Activated naive CD8-positive, alpha-beta T cell treated with anti-CD3 and anti-CD28 coated beads for 36 hours (primary cell): ENCODE data around the gene ATP10D. TPM values are rescaled to one million over a fixed set of nuclear protein-coding genes. Genes with fewer than 3 reads are reported as not detected.

Experiments used
- DNase-seq: peaks from one replicate; pipeline ENCODE4 v3.0.0; 2021
- H3K27ac Mint-ChIP-seq: one replicate; pipeline ENCODE4 v1.8.0; 2022; ENCODE audit warnings: mild to moderate bottlenecking, moderate library complexity, mixed read lengths
- H3K27me3 Mint-ChIP-seq: one replicate; pipeline ENCODE4 v1.8.0; 2022; ENCODE audit warnings: mild to moderate bottlenecking, mixed read lengths
- H3K36me3 Mint-ChIP-seq: one replicate; pipeline ENCODE4 v1.8.0; 2021; ENCODE audit warnings: mild to moderate bottlenecking, mixed read lengths
- H3K4me1 Mint-ChIP-seq: one replicate; pipeline ENCODE4 v1.8.0; 2021; ENCODE audit warnings: mixed read lengths
- H3K4me3 Mint-ChIP-seq: one replicate; pipeline ENCODE4 v1.8.0; 2022; ENCODE audit warnings: mild to moderate bottlenecking, moderate library complexity, mixed read lengths
- H3K9me3 Mint-ChIP-seq: one replicate; pipeline ENCODE4 v1.8.0; 2022; ENCODE audit warnings: mixed read lengths
- total RNA-seq, 2 experiments: library from RNA; stranded (reverse); gene quantifications; one replicate each; pipeline ENCODE4 v1.2.3, GENCODE V29; 2021

Gene ATP10D
- total RNA-seq, 2 experiments from 2014 or later: 7.9 to 9.8 TPM

GRCh38 chr4:47566969-47567368, 81.9 kb downstream of the ATP10D start:
- Mint-ChIP-seq H3K9me3 (no peaks in the 10 kb centered on the region), H3K4me3 (no peak overlapping the region), H3K4me1 (peaks cover 5% of the 10 kb centered on the region), H3K27me3 (no peaks in the 10 kb centered on the region), H3K36me3 (peaks cover 11% of the 10 kb centered on the region), H3K27ac (no peak overlapping the region)
- DNase-seq: no peak

GRCh38 chr4:47567511-47567910, 82.4 kb downstream of the ATP10D start:
- Mint-ChIP-seq H3K27me3 (no peaks in the 10 kb centered on the region), H3K9me3 (no peaks in the 10 kb centered on the region), H3K27ac (no peak overlapping the region), H3K36me3 (peaks cover 11% of the 10 kb centered on the region), H3K4me3 (no peak overlapping the region), H3K4me1 (peaks cover 5% of the 10 kb centered on the region)
- DNase-seq: no peak

- peaks cover 12% of the 10 kb centered on the region for H3K36me3 Mint-ChIP-seq
- no peaks in the 10 kb centered on the region for H3K27me3 Mint-ChIP-seq
- no peak overlapping the region for H3K27ac Mint-ChIP-seq
- H3K4me3 Mint-ChIP-seq: no peak overlapping the region
- H3K9me3 Mint-ChIP-seq: no peaks in the 10 kb centered on the region
- no peaks in the 10 kb centered on the region for H3K4me1 Mint-ChIP-seq
- DNase-seq: no peak
Measured at GRCh38 chr4:47570816-47571215, 85.7 kb downstream of the ATP10D start.

- H3K27me3 Mint-ChIP-seq: no peaks in the 10 kb centered on the region
- no peak overlapping the region for H3K4me3 Mint-ChIP-seq
- no peak overlapping the region for H3K27ac Mint-ChIP-seq
- H3K4me1 Mint-ChIP-seq: no peaks in the 10 kb centered on the region
- no peak for DNase-seq
- H3K9me3 Mint-ChIP-seq: no peaks in the 10 kb centered on the region
- H3K36me3 Mint-ChIP-seq: peaks cover 17% of the 10 kb centered on the region
Measured at GRCh38 chr4:47572981-47573380, 87.9 kb downstream of the ATP10D start.

- Mint-ChIP-seq H3K27ac (no peak overlapping the region), H3K4me1 (no peaks in the 10 kb centered on the region), H3K4me3 (no peak overlapping the region), H3K36me3 (peaks cover 15% of the 10 kb centered on the region), H3K9me3 (no peaks in the 10 kb centered on the region), H3K27me3 (no peaks in the 10 kb centered on the region)
- no peak for DNase-seq
Measured at GRCh38 chr4:47577779-47578553, 92.9 kb downstream of the ATP10D start.

- Mint-ChIP-seq H3K4me3 (no peak overlapping the region), H3K36me3 (peaks cover 15% of the 10 kb centered on the region), H3K27ac (no peak overlapping the region), H3K9me3 (no peaks in the 10 kb centered on the region), H3K27me3 (no peaks in the 10 kb centered on the region), H3K4me1 (no peaks in the 10 kb centered on the region)
- DNase-seq: no peak
Measured at GRCh38 chr4:47579235-47579634, 94.2 kb downstream of the ATP10D start.

- Mint-ChIP-seq H3K4me1 (no peaks in the 10 kb centered on the region), H3K27me3 (no peaks in the 10 kb centered on the region), H3K9me3 (peaks cover 8% of the 10 kb centered on the region), H3K27ac (no peak overlapping the region), H3K36me3 (peaks cover 36% of the 10 kb centered on the region), H3K4me3 (no peak overlapping the region)
- no peak for DNase-seq
Measured at GRCh38 chr4:47590325-47590724, 105.2 kb downstream of the ATP10D start.

GRCh38 chr4:47597696-47598095, 112.6 kb downstream of the ATP10D start:
- Mint-ChIP-seq H3K9me3 (no peaks in the 10 kb centered on the region), H3K27ac (no peak overlapping the region), H3K4me1 (no peaks in the 10 kb centered on the region), H3K4me3 (no peak overlapping the region), H3K27me3 (no peaks in the 10 kb centered on the region), H3K36me3 (no peaks in the 10 kb centered on the region)
- no peak for DNase-seq

- Mint-ChIP-seq H3K9me3 (peaks cover 4% of the 10 kb centered on the region), H3K36me3 (no peaks in the 10 kb centered on the region), H3K4me1 (no peaks in the 10 kb centered on the region), H3K4me3 (no peak overlapping the region), H3K27ac (no peak overlapping the region), H3K27me3 (no peaks in the 10 kb centered on the region)
- DNase-seq: no peak
Measured at GRCh38 chr4:47598320-47598719, 113.2 kb downstream of the ATP10D start.

GRCh38 chr4:47598896-47599295, 113.8 kb downstream of the ATP10D start:
- no peak for DNase-seq
- Mint-ChIP-seq H3K36me3 (no peaks in the 10 kb centered on the region), H3K4me3 (no peak overlapping the region), H3K27ac (no peak overlapping the region), H3K9me3 (peaks cover 5% of the 10 kb centered on the region), H3K27me3 (no peaks in the 10 kb centered on the region), H3K4me1 (no peaks in the 10 kb centered on the region)

GRCh38 chr4:47606482-47606881, 121.4 kb downstream of the ATP10D start:
- H3K36me3 Mint-ChIP-seq: peaks cover 3% of the 10 kb centered on the region

GRCh38 chr4:47612116-47613023, 127.3 kb downstream of the ATP10D start:
- peaks cover 5% of the 10 kb centered on the region for H3K27me3 Mint-ChIP-seq
- no peak for DNase-seq
- no peak overlapping the region for H3K4me3 Mint-ChIP-seq
- H3K4me1 Mint-ChIP-seq: no peaks in the 10 kb centered on the region
- no peaks in the 10 kb centered on the region for H3K9me3 Mint-ChIP-seq
- H3K36me3 Mint-ChIP-seq: no peaks in the 10 kb centered on the region
- no peak overlapping the region for H3K27ac Mint-ChIP-seq

More at GRCh38 chr4:47606482-47606881, 121.4 kb downstream of the ATP10D start:
- Mint-ChIP-seq H3K27me3 (no peaks in the 10 kb centered on the region), H3K4me3 (no peak overlapping the region), H3K27ac (no peak overlapping the region), H3K4me1 (no peaks in the 10 kb centered on the region), H3K9me3 (peaks cover 5% of the 10 kb centered on the region)
- no peak for DNase-seq

GRCh38 chr4:47615385-47615784, 130.3 kb downstream of the ATP10D start:
- Mint-ChIP-seq H3K27me3 (peaks cover 5% of the 10 kb centered on the region), H3K9me3 (no peaks in the 10 kb centered on the region), H3K27ac (no peak overlapping the region), H3K36me3 (no peaks in the 10 kb centered on the region), H3K4me1 (no peaks in the 10 kb centered on the region), H3K4me3 (no peak overlapping the region)
- DNase-seq: no peak

GRCh38 chr4:47617607-47618006, 132.5 kb downstream of the ATP10D start:
- Mint-ChIP-seq H3K36me3 (no peaks in the 10 kb centered on the region), H3K4me1 (no peaks in the 10 kb centered on the region), H3K27ac (no peak overlapping the region), H3K27me3 (peaks cover 4% of the 10 kb centered on the region), H3K4me3 (no peak overlapping the region), H3K9me3 (no peaks in the 10 kb centered on the region)
- no peak for DNase-seq

- H3K36me3 Mint-ChIP-seq: no peaks in the 10 kb centered on the region
- H3K9me3 Mint-ChIP-seq: no peaks in the 10 kb centered on the region
Measured at GRCh38 chr4:47619691-47620090, 134.6 kb downstream of the ATP10D start.

More at GRCh38 chr4:47619691-47620090, 134.6 kb downstream of the ATP10D start:
- DNase-seq: no peak
- Mint-ChIP-seq H3K4me3 (no peak overlapping the region), H3K27me3 (no peaks in the 10 kb centered on the region), H3K27ac (no peak overlapping the region), H3K4me1 (no peaks in the 10 kb centered on the region)
